Small intestine (tissue), 7 donors: ENCODE measurements around the gene CMIP. TPM values are rescaled to one million over a fixed set of nuclear protein-coding genes. Genes with fewer than 3 reads are reported as not detected.

Source experiments
- DNase-seq, 2 donors: peaks; one replicate each; pipeline versions ENCODE4 v3.0.0 to v3.0.0-alpha.2; 2013
- FAIRE-seq: peaks from 2 replicates; lab custom pipeline; 2012; peaks lifted over from hg19 to GRCh38; lab: Jason Lieb, UNC
- H3K27ac ChIP-seq, 3 donors: one replicate each; pipeline ENCODE4 v1.5.1; 2013; ENCODE audit warnings: low read length in 2 of 3, mild to moderate bottlenecking in 2 of 3, control low read depth in 1 of 3, inconsistent platforms in 1 of 3, low read depth in 1 of 3, moderate library complexity in 1 of 3
- H3K27me3 ChIP-seq, 3 donors: one replicate each; pipeline ENCODE4 v1.6.1; 2013; ENCODE audit warnings: low read length in 3 of 3, inconsistent platforms in 1 of 3; ENCODE audit not compliant: control insufficient read depth in 3 of 3, insufficient read depth in 3 of 3
- H3K36me3 ChIP-seq, 3 donors: one replicate each; pipeline ENCODE4 v1.6.1; 2013; ENCODE audit warnings: low read length in 3 of 3, inconsistent platforms in 1 of 3, low read depth in 1 of 3, mild to moderate bottlenecking in 1 of 3, moderate library complexity in 1 of 3; ENCODE audit not compliant: control insufficient read depth in 3 of 3, insufficient read depth in 2 of 3
- H3K4me1 ChIP-seq, 3 donors: one replicate each; pipeline ENCODE4 v1.6.1; 2013; ENCODE audit warnings: low read length in 2 of 3, inconsistent platforms in 1 of 3, low read depth in 1 of 3, mild to moderate bottlenecking in 1 of 3, moderate library complexity in 1 of 3; ENCODE audit not compliant: control insufficient read depth in 3 of 3, insufficient read depth in 2 of 3
- H3K4me3 ChIP-seq, 3 donors: one replicate each; pipeline ENCODE4 v1.5.1; 2013; ENCODE audit warnings: low read length in 3 of 3, control low read depth in 1 of 3, inconsistent platforms in 1 of 3, low read depth in 1 of 3, mild to moderate bottlenecking in 1 of 3, moderate library complexity in 1 of 3
- H3K9me3 ChIP-seq, 2 donors: one replicate each; pipeline ENCODE4 v1.6.1; 2013; ENCODE audit warnings: low read depth in 1 of 2, low read length in 1 of 2; ENCODE audit not compliant: control insufficient read depth in 2 of 2, insufficient read depth in 1 of 2
- WGBS, 3 donors: extraction: QIAGEN DNeasy Blood & Tissue Kit; methylation state at CpG; one replicate each; pipeline ENCODE4 v1.1.7; 2013; 5-methylcytosine and 5-hydroxymethylcytosine counted together
- polyA plus RNA-seq, 4 donors: library from polyadenylated mRNA; stranded (reverse) in 3 of 4; unstranded in 1 of 4; fragments of 200-250 nt in 3 of 4; fragments of 120-200 nt in 1 of 4; gene quantifications; one replicate each; pipeline versions ENCODE4 v1.2.1 to v1.2.3, GENCODE V29; 2013
- donor health status: healthy with polysubstance abuse.
- donor health status: control.
- donor health status: control.
- donor health status: Bipolar disorder and iron deficiency.
- donor health status: healthy.

The CMIP gene
- polyA plus RNA-seq, 4 donors = 43.8 to 74.7 (median 55.7) TPM

GRCh38 chr16:81609323-81609892 lies 164.8 kb downstream of the CMIP start:
- Histone ChIP-seq H3K4me3 (no peak overlapping the region), H3K27me3 (no peaks in the 10 kb centered on the region), H3K9me3 (no peaks in the 10 kb centered on the region), H3K4me1 (peaks cover 0 to 6% (median 0%) of the 10 kb centered on the region in 3 donors), H3K36me3 (peaks cover 0 to 80% (median 10%) of the 10 kb centered on the region in 3 donors), H3K27ac (peak overlapping the region in 1 of 3 donors; percentile 27)
- FAIRE-seq (no peak), DNase-seq (no peak)
- 83 to 91% (median 88%) methylated on average over 11 of the region's 11 CpGs for WGBS, 3 donors

- no peak for FAIRE-seq
- Histone ChIP-seq H3K27ac (peak overlapping the region in 1 of 3 donors; percentile 46), H3K4me3 (no peak overlapping the region)
These were observed 165.7 kb downstream of the CMIP start for GRCh38 chr16:81610144-81610842.

GRCh38 chr16:81610936-81611335 lies 166.3 kb downstream of the CMIP start:
- Histone ChIP-seq H3K27ac (peak overlapping the region in 1 of 3 donors; percentile 69), H3K9me3 (no peaks in the 10 kb centered on the region), H3K4me3 (no peak overlapping the region), H3K36me3 (peaks cover 0 to 76% (median 10%) of the 10 kb centered on the region in 3 donors), H3K27me3 (no peaks in the 10 kb centered on the region), H3K4me1 (peaks cover 0 to 3% (median 0%) of the 10 kb centered on the region in 3 donors)
- DNase-seq (no peak), FAIRE-seq (no peak)
- 85% methylated on average over 10 of the region's 10 CpGs for WGBS, 3 donors

More at GRCh38 chr16:81610144-81610842, 165.7 kb downstream of the CMIP start:
- DNase-seq = no peak
- H3K4me1 ChIP-seq = peaks cover 0 to 6% (median 0%) of the 10 kb centered on the region in 3 donors
- no peaks in the 10 kb centered on the region for H3K9me3 ChIP-seq
- no peaks in the 10 kb centered on the region for H3K27me3 ChIP-seq
- WGBS, 3 donors = 62 to 68% (median 64%) methylated on average over 23 to 26 of the region's 26 CpGs
- H3K36me3 ChIP-seq = peaks cover 0 to 77% (median 10%) of the 10 kb centered on the region in 3 donors

GRCh38 chr16:81611721-81612120 lies 167.1 kb downstream of the CMIP start:
- Histone ChIP-seq H3K36me3 (peaks cover 0 to 80% (median 10%) of the 10 kb centered on the region in 3 donors), H3K4me1 (peaks cover 0 to 6% (median 0%) of the 10 kb centered on the region in 3 donors), H3K4me3 (no peak overlapping the region), H3K27ac (peak overlapping the region in 1 of 3 donors; percentile 69), H3K27me3 (no peaks in the 10 kb centered on the region), H3K9me3 (no peaks in the 10 kb centered on the region)
- FAIRE-seq (no peak), DNase-seq (no peak)
- 79 to 90% (median 79%) methylated on average over 6 of the region's 6 CpGs for WGBS, 3 donors

- FAIRE-seq = no peak
These were observed 167.9 kb downstream of the CMIP start for GRCh38 chr16:81612351-81613163.

GRCh38 chr16:81614171-81614570 lies 169.6 kb downstream of the CMIP start:
- no peak for DNase-seq

More at GRCh38 chr16:81612351-81613163, 167.9 kb downstream of the CMIP start:
- DNase-seq = no peak
- peaks cover 0 to 4% of the 10 kb centered on the region in 2 donors for H3K9me3 ChIP-seq
- peak overlapping the region in 2 of 3 donors; percentile 40 to 69 for H3K27ac ChIP-seq
- no peaks in the 10 kb centered on the region for H3K27me3 ChIP-seq
- H3K36me3 ChIP-seq = peaks cover 0 to 80% (median 10%) of the 10 kb centered on the region in 3 donors
- H3K4me3 ChIP-seq = no peak overlapping the region
- WGBS, 3 donors = 61 to 89% (median 84%) methylated on average over 17 of the region's 17 CpGs
- H3K4me1 ChIP-seq = peaks cover 0 to 8% (median 0%) of the 10 kb centered on the region in 3 donors

GRCh38 chr16:81614654-81615359 lies 170.2 kb downstream of the CMIP start:
- Histone ChIP-seq H3K36me3 (peaks cover 0 to 83% (median 5%) of the 10 kb centered on the region in 3 donors), H3K4me3 (no peak overlapping the region), H3K27me3 (no peaks in the 10 kb centered on the region), H3K9me3 (peaks cover 0 to 11% of the 10 kb centered on the region in 2 donors), H3K27ac (no peak overlapping the region), H3K4me1 (peaks cover 0 to 8% (median 0%) of the 10 kb centered on the region in 3 donors)
- no peak for FAIRE-seq
- 94 to 97% (median 96%) methylated on average over 6 of the region's 6 CpGs for WGBS, 3 donors
- DNase-seq = no peak

More at GRCh38 chr16:81614171-81614570, 169.6 kb downstream of the CMIP start:
- FAIRE-seq = no peak
- H3K9me3 ChIP-seq = peaks cover 0 to 11% of the 10 kb centered on the region in 2 donors
- peaks cover 0 to 8% (median 0%) of the 10 kb centered on the region in 3 donors for H3K4me1 ChIP-seq
- H3K27me3 ChIP-seq = no peaks in the 10 kb centered on the region
- no peak overlapping the region for H3K4me3 ChIP-seq
- no peak overlapping the region for H3K27ac ChIP-seq
- peaks cover 0 to 84% (median 8%) of the 10 kb centered on the region in 3 donors for H3K36me3 ChIP-seq
- 86 to 95% (median 90%) methylated on average over 13 of the region's 13 CpGs for WGBS, 3 donors
